Ecto neural progenitor cell (in vitro differentiated cells): Measurements from ENCODE around the gene COPA.
"Not testable (repeated sequence)": the region's sequence is repeated elsewhere in the genome, so short reads cannot be mapped to it uniquely, and the experiment has no call there.

ENCODE experiments used
- DNase-seq: peaks from one replicate; pipeline ENCODE4 v3.0.0-alpha.2; 2018; ENCODE audit warnings: low spot score

The COPA gene

DNA sequence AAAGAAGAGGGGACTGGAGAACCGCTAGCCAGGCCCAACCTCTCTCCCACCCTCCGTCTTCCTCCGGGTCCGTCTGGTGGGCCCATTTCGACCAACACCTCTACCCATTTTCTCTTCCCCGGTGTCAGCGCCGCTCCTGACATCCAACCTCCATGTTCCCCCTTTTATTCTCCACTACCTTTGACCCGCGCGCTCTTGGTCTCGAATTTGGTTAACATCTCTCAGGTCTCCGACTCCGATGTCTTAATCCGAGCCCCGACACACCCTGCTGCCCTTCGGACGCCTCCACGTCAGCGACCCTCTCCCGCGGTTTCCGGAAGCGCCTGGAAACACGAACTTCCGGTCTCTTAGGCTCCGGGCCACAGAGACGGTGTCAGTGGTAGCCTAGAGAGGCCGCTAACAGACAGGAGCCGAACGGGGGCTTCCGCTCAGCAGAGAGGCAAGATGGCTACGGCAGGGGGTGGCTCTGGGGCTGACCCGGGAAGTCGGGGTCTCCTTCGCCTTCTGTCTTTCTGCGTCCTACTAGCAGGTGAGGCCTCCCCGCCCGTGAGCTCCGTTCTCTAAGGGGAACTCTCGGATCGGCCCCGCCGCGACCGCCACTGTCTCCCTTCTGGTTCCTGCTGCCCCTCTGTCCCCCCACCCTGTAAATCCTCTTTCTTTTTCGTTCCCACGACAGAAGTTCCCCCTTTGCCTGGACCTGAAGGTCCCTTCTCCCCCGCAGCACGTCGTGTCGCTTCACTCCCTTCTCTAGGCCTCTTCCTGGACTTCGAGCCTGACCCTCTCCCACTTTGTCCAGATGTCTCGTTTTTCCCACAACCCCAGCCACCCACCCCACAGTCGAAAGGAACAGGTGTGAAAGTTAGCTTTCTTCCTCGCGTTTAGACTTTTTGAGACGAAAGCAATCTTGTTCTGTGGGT, at the start of gene COPA, which contains the start of gene NCSTN:
Gene COPA, minus strand, starts transcription at position 298 of the 917 bp plus-strand sequence. Its CDS starts 80 bp downstream, at position 218.
Gene NCSTN, plus strand, starts transcription at position 431 of the 917 bp plus-strand sequence. Its CDS starts 14 bp downstream, at position 445.
- peak; percentile 95 for DNase-seq

DNA sequence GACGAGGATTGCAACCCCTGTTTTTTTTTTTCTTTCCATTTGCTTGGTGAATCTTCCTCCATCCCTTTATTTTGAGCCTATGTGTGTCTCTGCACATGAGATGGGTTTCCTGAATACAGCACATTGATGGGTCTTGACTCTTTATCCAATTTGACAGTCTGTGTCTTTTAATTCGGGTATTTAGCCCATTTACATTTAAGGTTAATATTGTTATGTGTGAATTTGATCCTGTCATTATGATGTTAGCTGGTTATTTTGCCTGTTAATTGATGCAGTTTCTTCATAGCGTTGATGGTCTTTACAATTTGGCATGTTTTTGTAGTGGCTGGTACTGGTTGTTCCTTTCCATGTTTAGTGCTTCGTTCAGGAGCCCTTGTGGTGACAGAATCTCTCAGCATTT, 45.4 kb upstream of the COPA start:
- not testable (repeated sequence) for DNase-seq

DNA sequence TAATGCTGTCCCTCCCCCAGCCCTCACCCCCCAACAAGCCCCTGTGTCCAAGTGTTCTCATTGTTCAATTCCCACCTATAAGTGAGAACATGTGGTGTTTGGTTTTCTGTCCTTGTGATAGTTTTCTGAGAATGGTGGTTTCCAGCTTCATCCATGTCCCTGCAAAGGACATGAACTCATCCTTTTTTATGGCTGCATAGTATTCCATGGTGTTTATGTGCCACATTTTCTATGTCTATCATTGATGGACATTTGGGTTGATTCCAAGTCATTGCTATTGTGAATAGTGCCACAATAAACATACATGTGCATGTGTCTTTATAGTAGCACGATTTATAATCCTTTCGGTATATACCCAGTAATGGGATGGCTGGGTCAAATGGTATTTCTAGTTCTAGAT, 41.8 kb upstream of the COPA start:
- not testable (repeated sequence) for DNase-seq

DNA sequence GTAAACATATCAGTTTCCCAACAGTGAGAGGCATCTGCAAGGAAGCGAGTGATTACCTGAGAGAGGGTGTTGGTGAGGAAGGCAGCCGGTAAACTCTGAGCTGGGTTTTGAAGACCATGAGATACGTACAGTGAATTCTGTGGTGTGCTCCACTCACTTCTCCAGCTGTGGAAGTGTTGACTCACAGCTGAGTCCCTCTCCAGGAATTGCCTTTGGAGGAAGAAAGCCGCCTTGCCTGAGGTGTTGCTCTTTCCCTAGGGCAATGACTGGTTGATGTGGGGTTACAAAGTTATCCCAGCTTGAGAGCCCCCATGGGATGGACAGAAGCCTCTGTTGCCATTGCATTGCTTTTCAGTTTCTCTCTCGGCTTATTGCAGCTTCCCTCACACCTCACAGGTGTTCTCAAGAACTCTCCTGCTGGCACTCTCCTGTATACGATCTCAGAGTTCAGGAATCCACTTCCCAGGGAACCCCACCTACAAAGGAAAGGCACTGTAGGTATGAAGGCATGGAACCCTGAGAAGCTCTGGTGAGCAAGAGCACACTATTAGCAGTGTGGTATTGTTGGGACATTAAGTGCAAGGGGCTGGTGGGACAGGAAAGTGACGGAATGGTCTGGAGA, 34.6 kb upstream of the COPA start:
- DNase-seq = peak; percentile 44

DNA sequence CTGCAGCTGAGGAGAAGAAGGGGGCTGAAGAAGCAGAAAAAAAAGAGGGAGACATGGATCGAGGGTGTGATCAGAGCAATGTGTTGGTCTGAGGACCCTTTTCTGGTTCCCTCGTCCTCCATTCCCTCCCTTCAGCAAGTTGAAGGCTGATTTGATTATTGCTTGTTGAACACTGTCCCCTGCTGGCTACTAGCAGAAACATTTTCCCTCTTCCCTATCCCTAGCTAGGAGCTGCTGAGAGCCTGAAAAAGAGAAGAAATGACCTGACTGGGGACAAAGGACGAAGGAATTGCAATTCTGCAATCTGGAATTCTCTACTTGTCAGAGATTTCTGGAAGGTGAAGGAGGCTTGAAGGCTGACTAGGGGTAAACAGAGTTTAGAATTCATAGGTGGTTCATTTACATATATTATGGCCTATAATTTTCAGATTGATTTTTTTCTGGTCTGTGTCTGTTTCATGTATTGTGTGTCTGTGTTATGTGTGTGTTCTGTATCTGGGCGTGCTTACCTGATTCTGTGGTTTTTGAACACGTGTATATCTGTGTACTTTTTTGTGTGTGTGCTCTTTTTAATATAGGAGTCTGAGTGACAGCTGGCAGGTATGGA, 33.6 kb upstream of the COPA start:
- DNase-seq = no peak

DNA sequence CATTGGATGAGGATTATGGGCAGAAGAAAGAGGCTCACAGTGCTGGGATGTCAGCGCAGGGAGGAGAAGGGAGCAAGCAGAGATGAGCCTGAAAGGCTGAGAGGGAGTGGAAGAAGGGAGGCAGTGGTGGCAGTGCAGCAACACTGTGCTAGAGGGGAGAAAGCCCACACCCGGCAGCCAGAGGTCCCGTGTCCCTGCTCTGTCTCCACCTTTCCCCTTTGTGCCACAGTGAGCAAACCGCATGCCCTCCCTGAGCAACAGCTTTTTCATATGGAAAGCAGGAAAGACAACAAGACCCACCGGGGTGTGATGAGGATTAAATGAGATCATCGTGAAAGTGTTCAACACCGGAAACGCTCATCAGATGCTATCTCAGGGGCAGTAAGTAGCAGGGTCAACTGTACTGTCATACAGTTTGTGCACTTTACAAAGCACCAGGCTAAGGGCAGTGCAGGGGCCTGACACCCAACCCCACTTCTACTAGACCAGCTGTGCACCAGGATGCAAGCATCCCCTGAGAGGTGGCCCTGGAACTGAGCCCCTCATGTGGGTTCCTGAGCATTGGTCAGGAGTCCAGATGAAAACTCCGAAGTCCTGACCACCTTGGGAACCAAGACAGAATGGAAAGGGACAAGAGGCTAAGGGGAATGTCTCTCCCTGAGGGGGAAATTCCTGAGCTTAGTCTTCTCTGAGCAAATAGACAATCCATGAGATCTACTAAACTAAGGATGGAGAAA, 32.9 kb upstream of the COPA start:
- DNase-seq = peak; percentile 69

DNA sequence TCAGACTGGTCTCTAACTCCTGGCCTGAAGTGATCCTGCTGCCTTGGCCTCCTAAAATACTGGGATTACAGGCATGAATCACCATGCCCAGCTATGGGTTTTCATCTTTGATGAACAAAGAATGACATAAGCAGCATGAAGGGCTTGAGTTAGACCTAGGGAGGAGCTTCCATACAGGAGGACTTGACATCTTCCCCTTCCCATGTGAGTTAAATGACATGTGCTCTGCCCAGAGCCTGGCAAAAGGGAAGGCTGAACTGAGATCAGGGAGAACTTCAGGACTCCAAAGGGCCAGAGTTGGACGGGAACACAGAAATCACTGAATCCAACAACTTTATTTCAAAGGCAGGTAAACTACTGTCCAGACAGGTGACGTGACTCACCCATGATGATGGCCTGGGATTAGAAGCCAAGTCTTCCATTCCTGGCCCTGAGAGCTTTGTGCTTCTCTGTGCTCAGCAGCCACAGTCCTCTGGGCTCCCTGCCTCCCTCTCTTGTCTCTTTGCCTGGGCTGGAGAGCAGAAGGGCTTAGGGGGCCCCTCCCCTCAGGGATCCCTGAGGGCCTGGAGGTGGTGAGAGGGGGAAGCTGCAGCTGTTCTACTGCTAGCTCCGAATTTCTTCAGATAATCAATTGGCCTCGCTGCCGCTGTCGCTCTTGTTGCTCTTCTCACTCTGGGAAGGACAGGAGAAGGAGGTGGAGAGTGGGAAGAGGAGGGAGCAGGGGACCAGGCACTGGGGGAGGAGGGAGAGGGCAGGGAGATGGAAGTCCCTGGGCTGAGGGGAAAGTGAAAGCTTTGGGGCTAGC, 31.5 kb upstream of the COPA start:
- DNase-seq = peak; percentile 85

DNA sequence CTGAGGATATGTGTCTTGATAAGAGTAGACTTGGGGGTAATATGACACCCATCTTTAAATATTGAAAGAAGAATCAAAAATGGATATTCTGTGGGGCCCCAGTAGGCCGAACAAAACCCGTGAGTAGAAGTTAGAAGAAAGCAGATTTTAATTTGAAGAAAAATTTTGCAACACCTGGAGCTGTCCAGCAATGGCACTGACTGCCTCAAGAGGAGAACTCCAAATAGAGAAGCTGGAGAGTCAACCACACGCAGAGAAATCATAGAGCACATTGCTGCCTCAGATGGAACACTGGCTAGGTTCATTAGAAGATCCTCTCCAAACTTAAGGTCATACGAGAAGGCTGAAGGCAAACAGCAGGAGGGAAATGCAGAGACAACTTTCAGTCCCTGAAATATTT, 30.6 kb upstream of the COPA start:
- DNase-seq = peak; percentile 18

DNA sequence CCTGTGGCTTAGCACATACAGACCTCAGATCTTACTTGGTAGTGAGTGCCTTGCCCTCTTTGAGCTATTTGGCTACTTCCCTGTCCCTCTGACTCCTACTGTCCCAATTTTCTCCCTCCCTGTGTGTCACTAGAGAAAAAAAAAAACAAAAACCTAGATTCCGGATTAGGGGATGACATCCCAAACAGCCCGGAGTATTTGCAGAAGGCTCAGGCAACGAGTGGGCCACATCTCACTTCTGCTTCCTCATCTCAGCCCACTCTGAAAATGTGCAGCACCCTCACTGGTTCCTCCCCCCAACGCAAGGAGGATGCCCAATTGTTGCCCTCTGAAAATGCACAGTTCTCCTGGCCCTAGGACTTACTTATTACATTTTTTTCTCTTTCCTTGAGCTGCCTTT, 28.7 kb upstream of the COPA start:
- DNase-seq = peak; percentile 11

DNA sequence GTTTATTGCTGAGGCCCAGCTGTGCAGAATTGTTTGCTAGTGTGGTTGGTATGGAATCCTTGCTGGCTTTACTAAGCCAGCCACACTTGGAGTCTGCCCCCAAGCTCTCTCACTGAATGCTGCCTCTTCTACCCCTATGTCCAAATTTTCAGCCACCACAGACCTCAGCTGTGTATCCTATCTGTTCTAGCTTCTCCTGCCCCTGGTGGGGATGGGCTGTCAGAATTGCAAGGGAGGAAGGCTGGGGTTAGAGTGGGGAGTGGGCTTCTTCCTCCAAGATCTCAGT, 28.2 kb upstream of the COPA start:
- peak; percentile 39 for DNase-seq

DNA sequence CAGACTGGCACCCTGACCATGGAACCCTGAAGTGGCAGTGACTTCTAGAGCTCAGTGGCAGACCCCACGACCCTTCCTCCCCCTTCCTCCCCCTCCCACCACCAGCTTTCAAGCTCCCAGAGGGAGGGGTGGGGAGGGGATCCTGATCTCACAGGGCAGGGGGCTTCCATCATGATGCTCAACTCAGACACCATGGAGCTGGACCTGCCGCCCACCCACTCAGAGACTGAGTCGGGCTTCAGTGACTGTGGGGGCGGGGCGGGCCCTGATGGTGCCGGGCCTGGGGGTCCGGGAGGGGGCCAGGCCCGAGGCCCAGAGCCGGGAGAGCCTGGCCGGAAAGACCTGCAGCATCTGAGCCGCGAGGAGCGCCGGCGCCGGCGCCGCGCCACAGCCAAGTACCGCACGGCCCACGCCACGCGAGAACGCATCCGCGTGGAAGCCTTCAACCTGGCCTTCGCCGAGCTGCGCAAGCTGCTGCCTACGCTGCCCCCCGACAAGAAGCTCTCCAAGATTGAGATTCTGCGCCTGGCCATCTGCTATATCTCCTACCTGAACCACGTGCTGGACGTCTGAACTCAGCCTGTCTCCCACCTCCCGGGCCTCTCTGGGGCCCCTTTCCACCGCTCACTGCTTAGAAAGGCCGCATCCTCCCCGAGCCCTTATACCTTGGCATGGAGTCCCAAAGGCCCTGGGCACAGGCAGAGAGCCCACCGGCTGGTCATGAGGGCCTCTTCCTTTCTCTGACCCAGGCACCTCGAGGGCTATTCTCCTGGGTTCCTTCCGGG, 27.7 kb upstream of the COPA start:
- peak; percentile 38 for DNase-seq

DNA sequence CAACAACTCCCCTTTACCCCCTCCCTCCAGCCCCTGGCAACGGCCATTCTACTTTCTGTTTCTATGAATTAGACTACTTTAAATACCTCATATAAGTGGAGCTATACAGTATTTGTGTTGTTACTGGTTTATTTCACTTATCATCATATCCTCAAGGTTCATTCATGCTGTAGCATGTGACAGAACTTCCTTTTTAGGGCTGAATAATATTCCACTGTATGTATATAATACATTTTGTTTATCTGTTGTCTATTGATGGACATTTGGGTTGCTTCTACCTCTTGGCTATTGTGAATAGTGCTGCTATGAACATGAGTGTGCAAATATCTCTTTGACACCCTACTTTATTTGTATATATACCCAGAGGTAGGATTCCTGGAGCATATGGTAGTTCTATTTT, 26.0 kb upstream of the COPA start:
- DNase-seq = no peak

DNA sequence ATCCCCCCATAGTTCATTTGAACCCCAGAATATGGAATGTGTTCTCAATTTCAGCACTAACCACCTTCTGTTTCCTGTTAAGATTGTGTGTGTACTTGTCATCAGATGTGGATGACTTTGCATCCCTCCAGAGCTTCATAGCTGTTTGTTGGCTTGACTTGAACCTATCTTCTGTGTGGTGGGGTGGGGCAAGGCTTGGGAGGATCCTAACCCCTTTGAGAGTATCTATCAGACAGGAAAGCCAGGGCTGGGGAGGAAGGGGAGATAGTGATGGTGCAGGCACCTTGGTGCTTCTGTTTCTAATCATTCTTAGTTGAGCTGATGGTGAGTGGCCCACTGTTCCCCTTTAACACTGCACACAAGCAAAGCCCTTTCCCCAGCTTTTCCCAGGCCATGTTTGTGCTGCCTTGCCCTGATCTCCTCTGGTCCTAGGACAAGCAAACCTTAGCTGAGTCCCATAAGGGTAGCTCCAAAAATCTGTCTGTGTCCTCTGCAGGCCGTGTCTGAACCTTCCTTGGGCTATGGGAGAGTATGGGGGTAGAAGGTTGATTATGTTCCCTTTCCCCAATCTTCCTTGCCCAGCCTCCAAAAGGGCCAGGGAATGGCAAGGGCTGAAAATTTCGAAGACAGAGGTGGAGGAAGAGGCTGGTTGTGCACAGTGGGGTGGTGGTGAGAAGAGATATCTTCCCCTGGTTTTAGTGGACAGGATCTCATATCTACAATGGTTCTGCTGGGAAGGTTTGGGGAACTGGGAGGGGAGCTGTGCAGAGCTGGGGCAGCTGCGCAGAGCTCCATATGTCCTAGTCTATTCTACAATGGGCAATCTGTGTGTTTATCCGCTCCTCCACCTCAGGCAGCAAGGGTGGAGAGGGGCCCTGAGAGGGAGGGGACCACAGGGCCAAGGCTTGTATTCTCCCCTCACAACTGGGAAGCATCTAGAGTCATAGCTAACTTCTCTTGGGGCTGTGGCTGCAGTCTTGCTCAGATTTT, 25.2 kb upstream of the COPA start:
- peak; percentile 35 for DNase-seq

DNA sequence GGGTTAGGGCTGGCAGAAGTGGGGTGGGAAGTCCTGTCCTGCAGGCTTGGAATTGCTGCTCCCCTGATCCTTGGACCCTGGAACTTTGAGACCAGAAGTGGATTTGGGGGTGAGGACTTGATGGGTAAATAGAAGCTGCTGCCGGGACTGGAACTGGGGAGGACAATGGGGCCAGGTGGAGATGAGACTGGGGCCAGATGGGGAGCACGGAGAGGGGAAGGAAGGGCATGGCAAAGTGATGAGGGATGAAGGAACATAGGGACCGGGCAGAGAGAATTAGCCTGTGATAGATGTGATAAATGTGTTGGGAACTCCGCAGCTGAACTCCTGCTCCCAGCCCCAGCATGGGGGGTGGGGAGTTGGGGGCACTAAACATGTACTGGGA, 24.5 kb upstream of the COPA start:
- peak; percentile 35 for DNase-seq

DNA sequence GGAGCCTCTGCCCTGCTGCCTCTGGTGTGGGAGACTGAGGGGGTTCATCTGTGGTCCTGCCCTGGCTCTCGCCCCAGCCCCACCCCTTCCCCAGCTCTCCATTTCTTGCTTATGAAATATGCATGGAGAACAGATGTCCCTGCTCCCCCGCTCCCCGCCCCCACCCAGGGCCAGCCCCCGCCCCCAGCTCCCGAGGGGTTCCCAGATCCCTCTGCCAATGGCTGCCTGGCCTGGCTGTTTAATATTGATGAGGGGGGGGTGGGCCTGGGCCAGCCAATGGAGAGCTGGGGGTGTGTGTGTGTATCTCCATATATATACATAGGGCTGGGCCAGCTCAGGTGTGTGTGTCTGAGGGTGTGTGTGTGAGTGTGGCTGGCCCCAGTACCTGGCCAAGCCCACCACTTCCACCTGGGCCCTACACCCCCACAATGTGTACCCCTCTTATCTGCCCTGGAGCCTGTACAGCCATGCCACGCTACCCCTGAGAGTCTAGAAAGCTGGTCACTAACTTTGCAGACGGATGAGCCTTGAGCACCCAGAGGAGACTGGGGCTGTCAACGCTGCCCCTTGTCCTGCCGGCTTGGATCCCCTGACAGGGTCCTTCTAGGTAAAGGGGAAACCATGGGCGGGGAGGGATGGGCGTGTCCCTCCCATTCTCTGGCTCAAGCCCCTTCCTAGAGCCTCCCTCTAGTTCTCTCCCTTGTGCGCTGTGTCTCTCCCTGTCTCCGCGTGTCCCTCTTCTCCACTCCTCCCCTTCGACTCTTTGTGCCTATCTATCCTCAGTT, 23.9 kb upstream of the COPA start, which contains the start of gene NHLH1:
Gene NHLH1, plus strand, starts transcription at position 341 of the 785 bp plus-strand sequence. CDS start 3,661 bp downstream, outside the sequence.
- no peak for DNase-seq

DNA sequence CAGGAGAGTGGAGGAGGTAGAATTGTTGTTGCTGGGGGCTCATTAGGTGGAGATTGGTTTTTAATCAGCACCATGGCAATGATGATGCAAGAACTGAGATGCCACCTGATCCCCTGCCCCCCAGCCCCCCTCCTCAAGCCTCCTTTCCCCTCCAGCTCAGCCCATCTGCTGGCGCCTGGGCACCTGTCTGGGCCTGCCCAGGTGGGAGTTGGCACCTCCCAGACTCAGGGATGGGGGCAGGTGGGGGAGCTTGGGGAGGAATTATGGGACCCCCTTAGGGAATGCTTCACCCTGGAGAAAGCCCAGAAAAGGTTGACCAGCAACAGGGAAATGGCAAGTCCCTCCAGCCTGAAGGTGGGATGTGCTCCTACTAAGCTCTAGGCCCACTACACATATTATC, 22.3 kb upstream of the COPA start:
- peak; percentile 22 for DNase-seq

DNA sequence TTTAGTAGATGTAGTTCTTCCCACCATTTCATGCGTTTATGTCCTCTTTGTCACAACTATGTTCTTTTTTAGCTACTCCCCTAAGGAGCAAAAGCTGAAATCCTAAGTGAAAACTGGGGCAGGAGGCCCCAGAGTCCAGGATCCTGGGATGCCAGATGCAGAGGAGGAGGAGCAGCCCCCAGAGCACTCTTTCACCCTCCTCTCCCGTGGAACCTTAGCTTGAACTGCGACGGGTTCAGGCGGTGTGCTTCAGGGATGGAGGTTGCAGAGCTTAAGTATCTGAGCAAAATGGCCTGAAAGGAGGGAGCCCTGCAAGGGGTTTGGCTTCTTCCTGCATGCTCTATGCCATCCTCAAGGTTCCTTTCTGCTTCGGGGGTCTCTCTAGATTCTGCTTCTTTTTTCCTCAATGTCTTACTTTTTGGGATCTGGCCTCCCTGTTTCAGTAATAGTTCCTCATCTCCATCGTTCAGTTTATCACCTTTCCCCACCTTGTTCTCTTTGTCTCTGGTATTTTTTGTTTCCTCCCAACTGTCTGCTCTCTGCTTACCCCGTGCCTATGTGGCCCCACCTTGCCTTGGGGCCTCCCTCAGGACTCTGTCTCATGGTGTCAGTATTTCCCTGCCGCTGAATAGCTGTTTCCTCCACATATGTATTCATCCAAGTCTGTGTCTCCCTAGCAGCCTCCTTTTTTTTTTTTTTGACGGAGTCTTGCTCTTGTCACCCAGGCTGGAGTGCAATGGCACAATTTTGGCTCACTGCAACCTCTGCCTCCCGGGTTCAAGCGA, 21.1 kb upstream of the COPA start:
- DNase-seq = peak; percentile 32

DNA sequence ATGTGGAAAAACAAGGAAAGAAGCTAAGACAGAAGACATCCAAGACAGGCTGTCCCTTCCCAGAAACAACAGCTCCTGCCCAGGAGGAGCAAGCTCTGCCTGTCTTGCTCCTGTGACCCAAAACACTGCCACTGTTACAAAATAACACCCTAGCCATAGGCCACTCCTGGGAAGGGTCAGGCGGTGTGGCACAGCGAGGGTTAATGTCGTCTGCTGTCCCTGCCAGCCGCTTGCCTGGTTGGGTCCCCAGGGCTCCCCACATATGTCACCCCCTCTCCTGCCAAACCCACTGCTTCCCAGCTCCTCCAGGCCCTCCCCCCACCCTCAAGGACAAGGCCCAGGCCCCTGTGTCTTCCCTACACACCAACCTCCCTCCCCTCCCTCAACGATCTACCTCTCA, 20.0 kb upstream of the COPA start:
- DNase-seq = no peak
